Activated CD4-positive, alpha-beta T cell treated with anti-CD3 and anti-CD28 coated beads, Interleukin-10, Interleukin-2, amounts not matched to agents 100 ng/mL and 50 ng/mL, durations not matched to agents 16 hours and 8 hours (primary cell): ENCODE data around the gene C11orf98.
"Not testable (repeated sequence)": the region's sequence is repeated elsewhere in the genome, so short reads cannot be mapped to it uniquely, and the experiment has no call there.

Experiments used
- DNase-seq: peaks from one replicate; pipeline ENCODE4 v3.0.0-alpha.2; 2020

Gene C11orf98

GRCh38 chr11:62665075-62665598 is at the start of gene C11orf98, which contains the start of gene CSKMT:
Gene C11orf98 (minus strand): TSS chr11:62665210. CDS start chr11:62665169, 41 bp downstream.
Gene CSKMT (plus strand): TSS chr11:62665312. CDS start chr11:62665880, 568 bp downstream.
- DNase-seq: peak; percentile 98

- DNase-seq: no peak
Observed at GRCh38 chr11:62713343-62713742, 48.3 kb upstream of the C11orf98 start.

DNA sequence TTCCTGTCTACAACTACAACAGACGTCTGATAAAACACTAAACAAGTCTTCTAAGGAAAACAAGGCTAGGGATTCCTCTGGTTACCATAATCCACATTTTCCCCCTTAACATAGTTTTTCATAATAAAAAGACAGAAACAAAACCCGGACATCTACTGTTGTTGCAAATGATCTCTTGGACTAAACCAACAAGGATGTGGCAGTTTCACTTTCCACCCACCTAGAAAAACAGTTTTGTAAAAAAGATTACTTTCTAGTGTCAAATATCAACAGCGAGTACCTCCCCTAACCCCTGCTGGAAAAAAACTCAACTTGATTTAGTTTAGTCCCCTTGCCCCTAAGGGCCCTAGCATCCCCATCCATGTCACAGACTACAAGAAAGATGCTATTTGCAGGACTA is 47.9 kb upstream of the C11orf98 start:
- DNase-seq: no peak

DNA sequence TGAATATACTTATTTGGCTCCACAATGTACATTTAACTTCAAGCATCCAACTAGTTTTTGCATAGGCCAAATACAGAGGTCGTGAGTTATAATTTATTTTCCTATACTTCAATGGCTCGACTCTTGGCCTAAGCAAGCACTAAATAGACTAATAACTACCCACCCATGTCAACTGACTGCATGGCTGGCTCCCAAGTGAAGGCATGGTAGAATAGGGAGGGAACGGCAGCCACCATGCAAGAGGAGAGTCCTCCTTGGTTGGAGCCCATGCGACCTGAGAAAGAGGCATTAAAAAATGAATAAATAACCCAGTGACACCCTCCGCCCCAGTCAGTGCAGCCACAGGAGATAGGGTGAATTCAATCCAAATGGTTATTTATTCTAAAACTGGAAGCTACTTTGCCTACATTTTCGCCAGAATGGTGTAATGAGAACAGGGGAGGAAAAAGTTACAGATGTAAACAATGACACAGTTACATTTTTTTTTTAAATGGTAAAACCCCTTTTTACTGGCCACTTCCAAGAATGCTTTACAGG is 47.3 kb upstream of the C11orf98 start:
- no peak for DNase-seq

GRCh38 chr11:62710001-62710345 is 45.0 kb upstream of the C11orf98 start:
- DNase-seq: no peak

GRCh38 chr11:62709247-62710000 is 44.4 kb upstream of the C11orf98 start:
- peak; percentile 98 for DNase-seq

DNA sequence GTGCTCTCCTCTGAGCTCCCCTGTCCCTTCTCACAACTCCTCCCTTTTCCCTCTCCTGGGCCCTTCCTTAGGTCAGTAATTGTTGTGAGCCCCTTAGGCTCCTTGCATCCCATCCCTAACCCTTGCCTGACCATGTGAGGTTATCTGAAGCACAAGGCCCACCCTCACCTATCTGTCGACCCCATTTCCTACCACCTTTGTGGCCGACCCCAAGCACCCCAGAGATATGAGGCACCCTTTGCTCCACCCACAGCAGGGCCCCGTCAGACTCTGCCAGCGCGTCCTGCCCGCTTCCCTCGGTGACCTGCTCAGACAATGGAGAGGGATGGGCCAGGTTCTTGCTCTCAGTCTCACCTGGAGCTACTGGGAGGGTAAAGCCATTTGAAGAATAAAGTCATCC is 43.8 kb upstream of the C11orf98 start:
- peak; percentile 43 for DNase-seq

- DNase-seq: no peak
Observed at GRCh38 chr11:62708392-62708791, 43.4 kb upstream of the C11orf98 start.

GRCh38 chr11:62707277-62707861 is 42.4 kb upstream of the C11orf98 start, which contains the start of the genes BSCL2 and GNG3:
Gene BSCL2 (minus strand): TSS chr11:62707424. CDS start chr11:62707195, 229 bp downstream.
Gene GNG3 (plus strand): TSS chr11:62707676. CDS start chr11:62708296, 620 bp downstream.
- no peak for DNase-seq

GRCh38 chr11:62706850-62707247 is 41.8 kb upstream of the C11orf98 start:
- no peak for DNase-seq

DNA sequence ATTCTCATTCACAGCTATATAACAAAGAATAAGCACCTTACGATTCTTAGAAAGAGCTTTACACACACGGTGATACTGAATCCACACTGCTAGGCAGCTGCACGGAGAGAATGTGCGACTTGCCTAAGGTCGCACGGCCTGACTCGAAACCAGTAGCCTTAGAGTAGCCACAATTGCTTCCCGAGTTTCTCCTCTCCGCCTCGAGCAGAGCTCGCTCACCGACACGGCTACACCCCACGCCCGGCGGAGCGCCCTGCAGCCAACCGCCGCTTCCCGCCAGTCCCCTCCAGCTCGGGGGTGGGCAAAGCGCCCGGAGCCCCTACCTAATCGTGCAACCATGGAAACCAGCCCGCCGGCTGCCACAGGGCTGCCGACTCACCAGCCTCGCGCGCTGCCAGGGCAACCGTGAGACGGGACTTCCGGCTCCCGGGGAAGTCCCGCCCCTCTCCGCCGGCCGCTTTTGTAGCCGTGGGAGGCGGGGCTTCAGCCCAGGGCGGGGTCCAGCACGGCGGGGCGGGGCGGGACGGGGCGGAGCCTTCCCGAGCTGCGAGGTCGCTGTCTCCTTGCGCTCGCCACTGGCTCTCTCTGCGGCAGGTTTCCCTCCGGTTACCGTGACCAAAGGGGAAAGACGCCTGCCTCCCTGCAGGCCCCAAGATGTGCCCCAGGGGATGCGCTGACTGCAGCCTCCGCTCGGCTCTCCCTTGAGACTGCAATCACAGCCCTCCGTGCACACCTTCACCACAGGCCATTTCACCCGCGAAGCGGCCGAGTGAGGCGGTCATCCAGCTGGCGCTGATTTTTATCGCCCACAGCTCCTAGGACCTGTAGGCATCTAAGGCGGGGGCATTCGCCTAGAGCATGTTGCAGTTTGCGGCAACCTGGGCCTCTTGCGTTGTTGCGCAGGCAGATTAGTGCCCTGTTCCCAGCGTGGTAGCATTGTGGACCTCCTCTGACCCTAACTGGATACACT is 41.2 kb upstream of the C11orf98 start:
- peak; percentile 97 for DNase-seq

- DNase-seq: no peak
Observed at GRCh38 chr11:62705413-62705812, 40.4 kb upstream of the C11orf98 start.

GRCh38 chr11:62703921-62704320 is 38.9 kb upstream of the C11orf98 start:
- not testable (repeated sequence) for DNase-seq

DNA sequence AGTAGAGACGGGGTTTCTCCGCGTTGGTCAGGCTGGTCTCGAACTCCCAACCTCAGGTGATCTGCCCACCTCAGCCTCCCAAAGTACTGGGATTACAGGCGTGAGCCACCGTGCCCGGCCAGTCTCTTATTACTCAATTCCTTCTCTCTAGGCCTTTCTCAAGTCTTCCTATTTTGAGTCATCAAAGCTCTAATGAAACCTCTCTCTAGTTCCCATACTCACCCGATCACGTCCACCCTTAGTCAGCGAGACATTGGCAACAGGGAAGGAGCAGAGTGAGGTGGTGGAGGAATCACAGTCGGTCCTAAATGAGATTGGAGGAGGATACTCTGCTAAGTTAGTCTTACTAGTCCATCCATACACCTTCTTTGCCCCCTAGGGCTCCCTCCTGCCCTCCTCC is 37.2 kb upstream of the C11orf98 start:
- peak; percentile 70 for DNase-seq

GRCh38 chr11:62694455-62695167 is 29.6 kb upstream of the C11orf98 start:
- peak; percentile 79 for DNase-seq

- not testable (repeated sequence) for DNase-seq
Observed at GRCh38 chr11:62693624-62694023, 28.6 kb upstream of the C11orf98 start.

DNA sequence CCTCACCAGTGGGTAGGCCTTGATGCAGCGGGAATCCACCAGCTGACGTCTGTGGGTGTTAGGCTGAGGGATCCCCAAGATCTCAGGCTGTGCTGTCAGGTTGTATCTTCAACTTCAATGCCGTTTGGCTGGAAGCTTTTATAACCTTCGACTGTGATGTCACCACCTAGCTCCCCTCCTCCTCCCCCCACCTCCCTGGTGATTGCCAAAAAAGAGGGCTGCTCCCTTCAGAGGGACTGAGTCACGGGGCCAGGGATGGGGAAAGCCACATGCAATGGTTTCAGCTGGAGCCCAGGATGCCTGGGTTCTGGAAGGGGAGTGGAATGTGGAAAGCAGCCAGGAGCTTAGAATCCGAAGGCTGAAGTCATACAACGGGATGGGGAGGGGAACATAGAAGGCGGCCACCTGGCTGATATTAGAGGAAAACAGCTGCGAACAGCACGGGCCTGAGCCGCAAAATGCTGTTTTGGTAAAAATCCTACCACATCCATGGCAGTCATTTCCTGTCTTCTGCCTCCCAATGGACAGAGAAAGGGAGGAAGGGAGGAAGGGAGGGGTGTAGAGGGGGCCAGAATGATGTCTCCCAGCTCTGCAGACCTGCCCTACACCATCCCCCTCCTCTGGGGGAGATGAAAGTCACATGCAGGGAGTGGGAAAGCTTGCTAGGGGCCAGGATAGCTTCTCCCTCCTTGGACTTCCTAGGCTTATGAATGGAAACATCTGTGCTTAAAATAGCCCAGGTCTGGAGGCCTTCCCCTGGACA is 24.6 kb upstream of the C11orf98 start, which contains the start of gene LRRN4CL:
Gene LRRN4CL (minus strand): TSS at position 110 of the 763 bp plus-strand sequence. CDS start 1,022 bp downstream, outside the sequence.
- no peak for DNase-seq

DNA sequence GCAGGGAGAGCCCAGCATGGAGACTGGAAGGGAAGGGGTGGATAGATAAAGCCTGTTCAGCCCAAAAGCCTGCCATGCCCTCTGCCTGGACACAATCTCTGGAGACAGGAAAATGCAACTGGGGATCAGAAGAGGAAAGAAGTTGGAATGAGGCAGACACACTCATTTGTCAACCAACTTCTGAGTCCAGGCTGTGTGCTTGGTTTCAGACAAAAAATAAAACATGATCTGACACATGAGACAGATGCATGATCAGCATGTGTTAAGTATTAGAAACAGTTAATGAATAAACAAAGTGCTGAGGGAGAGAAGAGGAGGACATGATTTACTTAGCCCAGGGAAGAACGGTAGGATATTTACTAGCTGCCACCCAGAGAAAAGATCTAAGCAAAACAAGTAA is 23.5 kb upstream of the C11orf98 start:
- DNase-seq: no peak

GRCh38 chr11:62687508-62688396 is 22.7 kb upstream of the C11orf98 start:
- no peak for DNase-seq

DNA sequence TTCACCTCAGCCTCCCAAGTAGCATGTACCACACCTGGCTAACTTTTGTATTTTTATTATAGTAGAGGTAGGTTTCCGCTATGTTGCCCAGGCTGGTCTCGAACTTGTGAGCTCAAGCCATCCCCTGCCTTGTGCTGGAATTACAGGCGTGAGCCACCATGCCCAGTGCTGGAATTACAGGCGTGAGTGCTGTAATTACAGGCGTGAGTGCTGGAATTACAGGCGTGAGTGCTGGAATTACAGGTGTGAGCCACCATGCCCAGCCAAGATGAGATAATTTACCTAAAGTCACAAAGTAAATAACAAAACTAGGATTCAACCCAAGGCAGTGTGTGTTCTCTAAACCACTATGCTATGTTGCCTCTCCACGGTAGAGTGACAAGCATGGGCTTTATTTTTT is 17.5 kb upstream of the C11orf98 start:
- DNase-seq: no peak
